Measurements from ENCODE around the gene NDUFS3.
A peak's percentile ranks its signal among the peaks of the same experiment; 100 is the strongest.

NDUFS3 gene

DNA sequence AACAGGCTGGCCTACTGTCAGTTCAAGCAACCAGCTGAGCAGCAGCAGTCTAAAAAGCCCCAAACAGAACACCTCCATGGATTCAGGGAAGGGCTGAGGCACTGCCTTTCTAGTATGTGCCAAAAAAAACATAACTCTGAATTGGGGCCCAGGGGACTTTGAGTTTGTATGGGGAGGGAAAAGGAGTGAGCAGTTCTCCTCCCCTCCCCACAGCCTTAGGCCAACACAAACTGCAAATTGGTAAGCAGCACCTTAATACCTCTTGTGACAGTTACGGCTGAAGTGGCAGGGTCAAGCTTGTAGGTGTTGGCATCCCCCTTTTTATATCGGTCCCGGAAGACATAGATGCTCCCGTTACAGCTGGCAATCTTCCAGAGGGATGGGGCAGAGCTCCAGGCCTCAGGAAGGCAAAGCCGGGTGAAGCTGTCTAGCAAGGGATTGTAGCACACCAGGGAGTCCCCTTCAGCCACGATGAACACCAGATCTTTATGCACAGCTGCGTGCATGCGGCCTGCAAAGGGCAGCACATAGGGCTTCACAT lies 6.1 kb upstream of the NDUFS3 start:
- no peak overlapping the region for H3K4me3 ChIP-seq (ENCODE audit: low read depth, low read length)
- TF ChIP-seq, protein P1, sequence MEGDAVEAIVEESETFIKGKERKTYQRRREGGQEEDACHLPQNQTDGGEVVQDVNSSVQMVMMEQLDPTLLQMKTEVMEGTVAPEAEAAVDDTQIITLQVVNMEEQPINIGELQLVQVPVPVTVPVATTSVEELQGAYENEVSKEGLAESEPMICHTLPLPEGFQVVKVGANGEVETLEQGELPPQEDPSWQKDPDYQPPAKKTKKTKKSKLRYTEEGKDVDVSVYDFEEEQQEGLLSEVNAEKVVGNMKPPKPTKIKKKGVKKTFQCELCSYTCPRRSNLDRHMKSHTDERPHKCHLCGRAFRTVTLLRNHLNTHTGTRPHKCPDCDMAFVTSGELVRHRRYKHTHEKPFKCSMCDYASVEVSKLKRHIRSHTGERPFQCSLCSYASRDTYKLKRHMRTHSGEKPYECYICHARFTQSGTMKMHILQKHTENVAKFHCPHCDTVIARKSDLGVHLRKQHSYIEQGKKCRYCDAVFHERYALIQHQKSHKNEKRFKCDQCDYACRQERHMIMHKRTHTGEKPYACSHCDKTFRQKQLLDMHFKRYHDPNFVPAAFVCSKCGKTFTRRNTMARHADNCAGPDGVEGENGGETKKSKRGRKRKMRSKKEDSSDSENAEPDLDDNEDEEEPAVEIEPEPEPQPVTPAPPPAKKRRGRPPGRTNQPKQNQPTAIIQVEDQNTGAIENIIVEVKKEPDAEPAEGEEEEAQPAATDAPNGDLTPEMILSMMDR (IDR thresholded peaks at IDR 0.05; ENCODE audit: low read depth, low read length), result no peak

DNA sequence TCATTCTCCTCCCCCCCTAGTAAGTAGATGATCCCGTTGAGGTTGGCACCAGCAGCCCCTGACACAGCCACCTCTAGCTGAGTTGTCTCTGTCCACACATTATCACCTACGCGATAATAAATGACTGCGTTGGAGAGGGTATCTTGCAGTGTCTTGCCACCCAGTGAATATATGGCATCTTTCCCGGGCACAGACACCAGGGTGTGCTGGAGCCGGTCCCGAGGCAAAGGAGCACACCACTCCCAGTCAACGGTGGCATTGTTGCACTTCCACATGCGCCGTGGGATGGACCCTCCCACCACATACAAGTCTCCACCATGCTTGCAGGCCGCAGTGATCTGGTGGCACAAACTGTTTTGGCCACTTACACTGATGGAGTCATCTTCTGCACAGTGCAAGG lies 5.6 kb upstream of the NDUFS3 start:
- TF ChIP-seq, protein P1 (IDR thresholded peaks at IDR 0.05; ENCODE audit: low read depth, low read length), result no peak

GRCh38 chr11:47577460-47578041 lies 1.3 kb upstream of the NDUFS3 start:
- TF ChIP-seq, protein P1 (IDR thresholded peaks at IDR 0.05; ENCODE audit: low read depth, low read length), result no peak
- peak overlapping the region; percentile 98 for H3K4me3 ChIP-seq (ENCODE audit: low read depth, low read length)

More for the DNA sequence above, 5.6 kb upstream of the NDUFS3 start:
- H3K4me3 ChIP-seq (ENCODE audit: low read depth, low read length), result no peak overlapping the region

DNA sequence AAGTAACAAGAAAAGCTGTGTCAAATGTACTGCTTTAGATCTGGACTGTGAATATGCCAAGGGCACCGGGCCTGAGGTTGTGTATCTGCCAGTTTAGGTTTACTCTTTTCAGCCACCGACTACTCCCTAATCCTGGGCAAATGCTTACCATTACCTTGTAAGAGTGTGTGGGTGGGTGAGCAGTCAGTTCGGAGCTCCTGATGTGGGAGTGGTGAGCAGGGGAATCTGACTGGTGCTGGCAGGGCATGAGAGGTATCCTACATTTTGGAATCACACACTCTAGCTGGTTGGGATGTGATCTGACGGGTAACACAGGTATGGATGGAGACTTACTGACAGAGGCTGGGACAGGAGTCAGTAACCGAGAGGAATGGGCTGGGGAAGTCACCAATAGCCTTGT lies 5.0 kb downstream of the NDUFS3 start:
- TF ChIP-seq, protein P1 (IDR thresholded peaks at IDR 0.05; ENCODE audit: low read depth, low read length), result no peak
- no peak overlapping the region for H3K4me3 ChIP-seq (ENCODE audit: low read depth, low read length)

DNA sequence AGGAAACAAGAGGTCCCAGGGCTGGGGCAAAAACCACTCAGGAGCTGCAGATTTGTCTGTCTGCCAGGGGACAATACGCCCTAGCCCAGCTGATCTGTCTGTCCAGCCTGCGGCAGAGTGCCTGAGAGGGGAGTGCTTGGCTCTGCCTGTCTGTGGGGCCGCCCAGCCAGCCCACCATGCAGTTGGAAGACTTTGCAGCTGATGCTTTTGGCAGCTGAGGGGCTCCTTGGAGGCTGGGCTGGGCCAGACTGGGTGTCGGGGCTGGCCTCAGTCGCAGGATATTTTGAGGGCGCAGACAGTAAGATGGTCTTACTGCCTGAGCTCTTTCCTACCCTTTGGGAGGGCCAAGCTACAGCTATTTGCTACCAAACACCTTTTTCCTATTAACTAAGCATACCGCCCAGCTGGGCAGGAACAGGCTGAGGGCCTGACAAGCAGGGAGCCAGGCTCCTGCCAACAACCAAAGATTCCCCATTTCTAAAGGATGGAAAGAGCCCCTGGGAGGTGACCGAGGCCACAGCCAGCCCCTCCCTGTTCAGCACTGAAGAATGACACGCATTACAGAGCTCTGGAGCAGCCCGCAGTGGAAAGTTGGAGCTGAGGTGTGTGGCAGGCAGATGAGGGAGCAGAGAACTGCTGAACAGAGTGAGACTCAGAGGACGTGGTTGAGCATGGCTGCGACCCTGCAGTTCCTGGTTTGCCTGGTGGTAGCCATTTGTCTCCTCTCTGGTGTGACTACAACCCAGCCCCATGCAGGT lies 7.4 kb downstream of the NDUFS3 start, which contains the start of gene FAM180B:
FAM180B (plus strand) TSS at position 581 of the 758 bp plus-strand sequence; CDS start at position 672, 91 bp downstream.
- H3K4me3 ChIP-seq (ENCODE audit: low read depth, low read length), result no peak within 1 kb of the TSS
- TF ChIP-seq, protein P1 (IDR thresholded peaks at IDR 0.05; ENCODE audit: low read depth, low read length), result no peak

- TF ChIP-seq, protein P1 (IDR thresholded peaks at IDR 0.05; ENCODE audit: low read depth, low read length), result no peak
Observed at GRCh38 chr11:47587039-47587716, 8.3 kb downstream of the NDUFS3 start.

More at GRCh38 chr11:47587039-47587716, 8.3 kb downstream of the NDUFS3 start:
- H3K4me3 ChIP-seq (ENCODE audit: low read depth, low read length), result no peak overlapping the region

Measured in WI38 (cell line).